NCI-H1436 (cell line): ENCODE results near the gene EBNA1BP2.
"Not testable (repeated sequence)": the region's sequence is repeated elsewhere in the genome, so short reads cannot be mapped to it uniquely, and the experiment has no call there.

Source experiments
- DNase-seq: peaks from one replicate; lab custom pipeline; 2025; lab: John Stamatoyannopoulos, UW

The EBNA1BP2 gene, protein sequence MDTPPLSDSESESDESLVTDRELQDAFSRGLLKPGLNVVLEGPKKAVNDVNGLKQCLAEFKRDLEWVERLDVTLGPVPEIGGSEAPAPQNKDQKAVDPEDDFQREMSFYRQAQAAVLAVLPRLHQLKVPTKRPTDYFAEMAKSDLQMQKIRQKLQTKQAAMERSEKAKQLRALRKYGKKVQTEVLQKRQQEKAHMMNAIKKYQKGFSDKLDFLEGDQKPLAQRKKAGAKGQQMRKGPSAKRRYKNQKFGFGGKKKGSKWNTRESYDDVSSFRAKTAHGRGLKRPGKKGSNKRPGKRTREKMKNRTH

DNA sequence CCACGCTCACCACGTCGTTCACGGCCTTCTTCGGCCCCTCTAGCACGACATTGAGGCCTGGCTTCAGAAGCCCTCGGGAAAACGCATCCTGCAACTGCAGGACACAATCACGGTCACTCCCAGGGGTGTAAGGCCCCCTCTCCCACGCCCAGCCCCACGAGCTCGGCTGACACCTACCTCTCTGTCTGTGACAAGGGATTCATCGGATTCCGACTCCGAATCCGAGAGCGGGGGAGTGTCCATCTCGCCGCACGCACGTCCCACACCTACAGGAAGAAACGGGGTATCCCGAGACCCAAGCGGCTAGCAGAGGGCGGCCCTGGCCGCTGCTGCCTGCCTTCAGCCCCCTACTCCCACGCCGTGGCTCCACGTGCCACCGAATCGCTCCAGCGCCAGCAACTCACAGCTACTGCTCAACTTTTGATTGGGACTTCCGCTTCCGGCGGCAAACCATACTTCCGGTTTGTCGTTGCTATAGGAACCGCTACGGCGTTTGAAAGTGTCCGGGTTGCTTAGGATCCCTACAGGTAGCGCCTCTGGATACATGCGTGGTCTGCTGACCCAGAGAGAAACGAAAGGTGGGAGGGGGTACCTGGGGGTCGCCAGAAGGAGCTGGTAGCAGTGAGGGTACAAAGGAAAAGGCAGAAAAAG, at the start of gene EBNA1BP2, which contains the start of gene CFAP57:
TSS of gene EBNA1BP2 (minus strand) at position 415 of the 651 bp plus-strand sequence. CDS start at position 243, 172 bp downstream.
TSS of gene CFAP57 (plus strand) at position 455 of the 651 bp plus-strand sequence. CDS start 424 bp downstream, outside the sequence.
- peak; percentile 84 for DNase-seq

DNA sequence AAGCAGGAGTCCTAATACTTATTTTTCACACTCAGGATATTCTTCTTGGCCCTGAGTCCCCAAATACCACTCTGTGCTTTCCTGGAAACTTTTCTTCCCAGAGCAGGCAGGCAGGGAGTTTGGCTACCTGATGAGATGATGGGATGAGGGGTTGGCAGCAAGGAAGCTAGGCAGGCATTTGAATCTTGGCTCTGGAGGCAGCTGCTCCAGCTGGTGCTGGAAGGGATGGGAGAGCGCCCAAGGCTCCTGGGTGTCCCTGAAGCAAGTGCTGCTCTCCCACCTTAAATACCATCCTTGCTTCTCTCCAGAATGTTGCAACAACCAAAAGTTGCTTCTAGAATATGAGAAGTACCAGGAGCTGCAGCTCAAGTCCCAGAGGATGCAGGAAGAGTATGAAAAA, 49.7 kb upstream of the EBNA1BP2 start:
- DNase-seq, result no peak

- no peak for DNase-seq
Observed at GRCh38 chr1:43220905-43221778, 49.1 kb upstream of the EBNA1BP2 start.

DNA sequence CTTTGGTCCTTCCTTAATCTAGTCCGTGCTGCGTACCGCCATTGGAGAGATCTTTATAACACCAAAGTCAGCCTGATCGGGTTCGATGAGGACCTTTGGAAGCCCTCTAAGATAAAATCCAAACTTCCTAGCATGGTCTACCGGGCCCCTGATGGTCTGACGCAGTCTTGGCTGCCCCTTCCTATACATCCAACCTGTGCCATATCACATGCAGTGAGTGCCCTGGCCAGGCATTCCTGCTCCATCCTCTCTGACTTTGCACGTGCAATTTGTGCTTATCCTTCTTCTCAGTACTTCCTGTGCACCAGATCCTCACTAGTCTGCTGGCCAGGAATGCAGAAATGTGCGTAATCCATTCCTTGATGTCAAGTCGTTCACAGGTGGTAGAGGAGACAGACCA, 45.7 kb upstream of the EBNA1BP2 start:
- no peak for DNase-seq

DNA sequence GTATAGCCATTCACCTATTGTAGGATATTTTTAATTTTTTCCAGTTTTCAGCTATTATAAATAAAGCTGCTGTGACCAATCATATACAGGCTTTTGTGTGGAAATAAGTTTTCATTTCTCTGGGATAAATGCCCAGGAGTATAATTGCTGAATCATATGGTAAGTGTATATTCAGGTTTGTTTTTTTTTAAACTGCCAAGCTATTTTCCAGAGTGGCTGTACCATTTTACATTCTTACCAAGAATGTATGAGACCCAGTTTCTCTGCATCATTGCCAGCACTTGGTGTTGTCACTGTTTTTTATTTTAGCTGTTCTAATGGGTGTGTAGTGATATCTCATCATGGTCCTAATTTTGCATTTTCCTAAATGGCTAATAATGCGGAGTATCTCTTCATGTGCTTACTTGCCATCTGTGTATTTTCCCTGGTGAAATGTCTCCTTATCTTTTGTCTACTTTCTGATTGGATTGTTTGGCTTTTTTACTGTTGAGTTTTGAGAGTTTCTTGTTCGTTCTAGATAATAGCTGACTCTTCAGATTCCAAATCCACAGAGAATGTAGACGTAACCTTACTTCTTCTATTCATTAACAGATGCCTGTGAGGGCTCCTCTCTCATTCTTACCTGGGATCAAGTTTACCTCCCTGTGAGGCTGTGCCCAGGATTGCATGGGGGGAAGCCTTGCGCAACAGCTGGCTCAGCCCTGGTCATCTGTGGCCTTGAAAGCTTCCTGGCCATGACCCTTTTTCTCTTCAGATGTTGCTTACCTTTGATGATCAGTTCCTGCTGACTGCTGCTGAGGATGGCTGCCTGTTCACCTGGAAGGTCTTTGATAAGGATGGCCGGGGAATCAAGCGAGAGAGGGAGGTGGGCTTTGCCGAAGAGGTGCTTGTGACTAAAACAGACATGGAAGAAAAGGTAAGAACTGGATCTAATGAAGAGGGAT, 42.7 kb upstream of the EBNA1BP2 start:
- no peak for DNase-seq

GRCh38 chr1:43208277-43208676, 36.2 kb upstream of the EBNA1BP2 start:
- not testable (repeated sequence) for DNase-seq

DNA sequence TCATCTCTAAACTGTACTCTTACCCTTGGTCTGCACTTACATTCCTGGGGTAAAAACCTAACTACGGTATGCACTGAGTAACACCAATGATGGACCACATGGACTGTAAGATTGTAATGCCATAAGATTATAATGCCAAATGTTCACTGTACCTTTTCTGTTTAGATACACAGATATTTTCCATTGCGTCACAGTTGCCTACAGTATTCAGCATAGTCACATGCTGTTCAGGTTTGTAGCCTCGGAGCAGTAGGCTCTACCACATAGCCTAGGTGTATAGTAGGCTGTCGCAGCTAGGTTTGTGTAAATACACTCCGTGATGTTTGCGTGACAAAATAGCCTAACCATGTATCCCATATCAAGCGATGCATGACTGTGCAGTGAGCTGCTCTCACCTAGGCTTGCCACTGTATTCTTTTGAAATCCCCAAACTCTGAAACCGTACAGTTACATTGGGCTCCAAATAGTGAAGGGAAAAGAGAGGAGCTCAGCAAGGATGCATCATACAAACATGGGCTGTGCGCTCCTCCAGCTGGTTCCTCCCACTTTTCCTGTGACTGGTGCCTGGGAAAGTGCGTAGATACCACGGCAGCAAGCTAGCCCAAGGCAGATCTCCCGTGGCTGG, 35.3 kb upstream of the EBNA1BP2 start:
- DNase-seq, result no peak

DNA sequence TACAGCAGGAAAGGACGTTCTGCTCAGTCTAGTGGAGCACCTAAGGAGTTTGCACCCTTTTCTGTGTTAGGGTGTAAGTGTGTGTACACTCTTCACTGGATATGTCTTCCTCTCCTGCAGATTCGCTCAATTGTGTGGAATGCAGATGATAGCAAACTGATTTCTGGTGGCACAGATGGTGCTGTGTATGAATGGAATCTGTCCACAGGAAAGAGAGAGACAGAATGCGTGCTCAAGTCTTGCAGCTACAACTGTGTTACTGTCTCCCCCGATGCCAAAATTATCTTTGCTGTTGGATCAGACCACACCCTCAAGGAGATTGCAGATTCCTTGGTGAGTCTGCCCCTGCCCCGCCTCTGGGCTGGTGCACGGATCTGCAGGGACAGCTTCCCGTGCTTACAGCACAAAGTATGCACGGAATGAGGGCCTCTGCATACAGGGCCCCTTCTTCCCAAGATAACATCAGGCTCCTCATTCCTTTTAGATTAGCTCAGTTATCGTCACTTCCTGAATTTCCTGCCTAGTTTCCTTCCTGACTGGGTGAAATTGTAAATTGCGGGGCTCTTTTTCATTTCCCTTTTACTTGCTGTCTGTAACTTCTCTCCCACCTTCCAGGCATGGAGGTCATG, 34.6 kb upstream of the EBNA1BP2 start:
- no peak for DNase-seq

DNA sequence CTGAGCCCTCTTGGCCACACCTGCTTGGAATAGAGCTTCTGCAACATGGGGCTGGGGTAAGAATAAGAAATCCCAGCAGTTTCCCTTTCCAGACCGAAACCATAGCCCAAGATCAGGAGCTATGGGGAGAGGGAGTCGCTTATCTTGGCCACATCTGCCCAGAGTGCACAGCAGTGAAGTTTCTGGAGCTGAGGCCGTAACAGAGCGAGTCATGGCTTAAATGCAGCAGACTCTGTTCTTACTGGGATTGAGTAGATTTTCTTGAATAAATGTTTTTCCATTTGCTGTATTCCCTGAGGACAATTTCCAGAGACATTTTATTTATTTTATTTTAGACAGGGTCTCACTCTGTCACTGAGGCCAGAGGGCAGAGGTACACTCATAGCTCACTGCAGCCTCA, 33.6 kb upstream of the EBNA1BP2 start:
- DNase-seq, result no peak

GRCh38 chr1:43204394-43204793, 32.3 kb upstream of the EBNA1BP2 start:
- no peak for DNase-seq

GRCh38 chr1:43203859-43204258, 31.8 kb upstream of the EBNA1BP2 start:
- no peak for DNase-seq

- peak; percentile 77 for DNase-seq
Observed at GRCh38 chr1:43199093-43199726, 27.1 kb upstream of the EBNA1BP2 start.

- DNase-seq, result peak; percentile 22
Observed at GRCh38 chr1:43197343-43198127, 25.4 kb upstream of the EBNA1BP2 start.

DNA sequence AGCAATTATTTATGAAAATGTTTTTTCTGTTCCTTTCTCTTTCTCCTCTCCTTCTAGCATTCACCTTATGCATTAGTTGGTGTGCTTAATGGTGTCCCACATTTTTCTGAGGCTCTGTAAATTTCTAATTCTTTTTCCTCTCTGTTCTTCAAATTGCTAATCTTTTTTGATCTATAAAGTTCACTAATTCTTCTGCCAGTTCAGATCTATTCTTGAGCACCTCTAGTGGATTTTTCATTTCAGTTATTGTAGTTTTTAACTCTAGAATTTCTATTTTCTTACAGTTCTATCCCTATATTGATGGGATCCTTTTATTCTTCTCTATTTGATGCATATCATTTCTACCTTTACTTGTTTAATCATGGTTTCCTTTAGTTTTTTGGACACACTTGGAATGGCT, 22.4 kb upstream of the EBNA1BP2 start:
- no peak for DNase-seq

DNA sequence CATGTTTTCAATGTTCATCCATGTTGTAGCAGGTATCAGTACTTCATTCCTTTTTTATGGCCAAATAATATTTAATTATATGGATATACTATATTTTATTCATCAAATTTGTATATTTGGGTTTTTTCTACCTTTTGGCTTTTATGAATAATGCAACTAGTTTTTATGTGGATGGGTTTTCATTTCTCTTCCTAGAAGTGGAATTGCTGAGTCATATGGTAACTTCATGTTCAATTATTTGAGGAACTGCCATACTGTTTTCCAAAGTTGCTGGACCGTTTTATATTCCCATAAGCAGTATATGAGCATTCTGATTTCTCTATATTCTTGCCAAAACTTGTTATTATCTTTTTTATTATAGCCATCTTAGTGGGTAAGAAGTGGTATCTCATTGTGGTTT, 16.0 kb upstream of the EBNA1BP2 start:
- DNase-seq, result no peak

- DNase-seq, result no peak
Observed at GRCh38 chr1:43184995-43185394, 12.9 kb upstream of the EBNA1BP2 start.

DNA sequence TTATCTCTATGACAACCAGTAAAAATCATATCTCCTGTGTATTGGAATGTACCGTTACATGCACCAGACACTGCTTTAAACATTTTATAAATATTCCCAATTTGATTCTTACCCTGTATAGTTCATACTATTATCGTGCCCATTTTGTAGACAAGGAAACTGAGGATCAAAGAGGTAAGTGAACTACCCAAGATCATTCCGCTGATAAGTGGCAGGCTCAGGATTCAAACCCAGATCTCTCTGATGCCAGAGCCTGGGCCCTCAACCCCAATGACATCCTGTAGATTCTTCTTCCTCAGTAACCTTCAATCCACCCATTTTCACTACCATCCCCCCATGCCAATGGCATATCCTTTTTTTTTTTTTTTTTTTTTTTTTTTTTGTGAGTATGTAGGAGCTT, 12.3 kb upstream of the EBNA1BP2 start:
- DNase-seq, result no peak

DNA sequence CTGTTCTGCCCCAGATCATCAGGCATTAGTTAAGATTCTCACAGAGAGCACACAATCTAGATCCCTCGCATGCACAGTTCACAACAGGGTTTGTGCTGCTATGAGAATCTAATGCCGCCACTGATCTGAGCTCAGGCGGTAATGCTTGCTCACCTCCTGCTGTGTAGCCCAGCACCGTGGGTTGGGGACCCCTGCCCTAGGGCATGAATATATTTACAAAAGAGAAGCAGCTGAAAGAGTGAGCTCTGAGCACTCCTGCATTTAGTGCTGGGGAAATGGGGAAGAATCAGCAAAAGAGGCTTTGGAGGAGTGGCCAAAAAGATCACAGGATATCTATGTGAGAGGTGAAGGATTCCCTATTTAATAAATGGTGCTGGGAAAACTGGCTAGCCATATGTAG, 5.6 kb upstream of the EBNA1BP2 start:
- DNase-seq, result no peak

DNA sequence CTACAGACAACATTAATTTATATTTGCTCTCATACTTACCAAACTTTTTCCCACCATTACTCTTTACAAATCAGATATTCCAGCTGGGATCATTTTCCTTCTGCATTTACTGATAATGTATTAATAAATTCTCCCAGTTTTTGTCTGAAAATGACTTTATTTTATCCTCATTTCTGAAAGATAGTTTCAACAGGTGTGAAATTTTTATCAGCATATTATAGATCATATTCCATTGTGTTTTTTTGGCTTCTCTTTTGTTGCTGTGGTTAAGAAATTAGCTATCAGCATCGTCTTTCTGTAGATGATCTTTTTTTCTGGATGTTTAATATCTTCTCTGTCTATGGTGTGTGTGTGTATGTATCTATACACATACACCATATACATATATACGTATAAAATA, 2.8 kb upstream of the EBNA1BP2 start:
- no peak for DNase-seq
